ENCODE measurements around the gene TTC32.

Gene TTC32

DNA sequence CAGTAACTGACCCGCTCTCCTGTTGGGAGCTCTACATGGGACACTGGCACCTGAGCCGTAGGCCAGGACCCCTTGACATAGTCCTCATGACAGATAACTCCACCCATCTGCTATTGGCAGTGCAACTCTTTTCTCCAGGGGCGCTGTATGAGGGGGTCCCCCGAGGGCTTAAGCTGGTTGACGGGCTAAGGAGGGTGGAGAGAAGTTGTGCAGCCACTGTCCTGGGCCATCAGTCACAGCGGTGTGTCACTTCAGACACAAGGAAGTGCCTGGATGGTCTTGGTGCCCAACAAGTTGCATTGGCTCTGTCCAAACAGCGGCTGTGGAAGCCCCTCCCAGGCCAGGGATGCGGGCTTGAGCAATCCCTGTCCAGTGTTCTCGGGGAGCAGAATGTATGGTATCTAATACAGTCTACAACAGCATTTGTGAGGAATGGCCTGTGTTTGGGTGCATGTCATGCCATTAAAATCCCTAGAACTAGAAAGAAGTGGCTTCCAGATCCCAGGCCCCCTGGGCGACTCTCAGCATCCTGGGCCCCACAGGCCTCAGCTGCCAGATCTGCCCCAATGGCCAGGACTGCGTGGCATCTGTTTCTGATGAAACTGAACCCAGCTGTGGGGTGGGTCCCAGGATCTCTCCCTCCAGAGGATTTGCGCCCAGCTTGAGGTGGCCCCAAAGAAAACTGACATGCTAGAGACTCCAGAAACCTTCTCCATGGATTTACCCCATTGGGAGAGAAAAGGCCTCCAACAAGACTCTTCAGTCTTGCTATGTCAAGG is 23.3 kb downstream of the TTC32 start:
- DNase-seq (ENCODE audit: low spot score): no peak
- TF ChIP-seq, protein P1, sequence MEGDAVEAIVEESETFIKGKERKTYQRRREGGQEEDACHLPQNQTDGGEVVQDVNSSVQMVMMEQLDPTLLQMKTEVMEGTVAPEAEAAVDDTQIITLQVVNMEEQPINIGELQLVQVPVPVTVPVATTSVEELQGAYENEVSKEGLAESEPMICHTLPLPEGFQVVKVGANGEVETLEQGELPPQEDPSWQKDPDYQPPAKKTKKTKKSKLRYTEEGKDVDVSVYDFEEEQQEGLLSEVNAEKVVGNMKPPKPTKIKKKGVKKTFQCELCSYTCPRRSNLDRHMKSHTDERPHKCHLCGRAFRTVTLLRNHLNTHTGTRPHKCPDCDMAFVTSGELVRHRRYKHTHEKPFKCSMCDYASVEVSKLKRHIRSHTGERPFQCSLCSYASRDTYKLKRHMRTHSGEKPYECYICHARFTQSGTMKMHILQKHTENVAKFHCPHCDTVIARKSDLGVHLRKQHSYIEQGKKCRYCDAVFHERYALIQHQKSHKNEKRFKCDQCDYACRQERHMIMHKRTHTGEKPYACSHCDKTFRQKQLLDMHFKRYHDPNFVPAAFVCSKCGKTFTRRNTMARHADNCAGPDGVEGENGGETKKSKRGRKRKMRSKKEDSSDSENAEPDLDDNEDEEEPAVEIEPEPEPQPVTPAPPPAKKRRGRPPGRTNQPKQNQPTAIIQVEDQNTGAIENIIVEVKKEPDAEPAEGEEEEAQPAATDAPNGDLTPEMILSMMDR (IDR thresholded peaks at IDR 0.05; ENCODE audit: extremely low read depth, insufficient read depth, missing control alignments): no peak
- in situ Hi-C loops (cut with MboI; ENCODE audit: low pct_unique_long_range_greater_than_20kb, low sequenced_read_pairs, unreplicated experiment): no loop called here

GRCh38 chr2:19876751-19877150 is 25.0 kb downstream of the TTC32 start:
- TF ChIP-seq, protein P1 (IDR thresholded peaks at IDR 0.05; ENCODE audit: extremely low read depth, insufficient read depth, missing control alignments): no peak
- no peak for DNase-seq (ENCODE audit: low spot score)
- in situ Hi-C loops (cut with MboI; ENCODE audit: low pct_unique_long_range_greater_than_20kb, low sequenced_read_pairs, unreplicated experiment): no loop called here

GRCh38 chr2:19875280-19875679 is 26.5 kb downstream of the TTC32 start:
- DNase-seq (ENCODE audit: low spot score): no peak
- TF ChIP-seq, protein P1 (IDR thresholded peaks at IDR 0.05; ENCODE audit: extremely low read depth, insufficient read depth, missing control alignments): no peak
- in situ Hi-C loops (cut with MboI; ENCODE audit: low pct_unique_long_range_greater_than_20kb, low sequenced_read_pairs, unreplicated experiment): no loop called here

- DNase-seq (ENCODE audit: low spot score): no peak
- TF ChIP-seq, protein P1 (IDR thresholded peaks at IDR 0.05; ENCODE audit: extremely low read depth, insufficient read depth, missing control alignments): no peak
- in situ Hi-C loops (cut with MboI; ENCODE audit: low pct_unique_long_range_greater_than_20kb, low sequenced_read_pairs, unreplicated experiment): loop anchor here (25.0 kb wide), 2 partner anchors 1112 to 1362 kb away; no protein-coding TSS in a partner anchor
Observed at GRCh38 chr2:19874726-19875125, 27.1 kb downstream of the TTC32 start.

GRCh38 chr2:19873014-19873413 is 28.8 kb downstream of the TTC32 start:
- in situ Hi-C loops (cut with MboI; ENCODE audit: low pct_unique_long_range_greater_than_20kb, low sequenced_read_pairs, unreplicated experiment): loop anchor here (25.0 kb wide), 2 partner anchors 1111 to 1361 kb away; no protein-coding TSS in a partner anchor
- no peak for DNase-seq (ENCODE audit: low spot score)
- TF ChIP-seq, protein P1 (IDR thresholded peaks at IDR 0.05; ENCODE audit: extremely low read depth, insufficient read depth, missing control alignments): no peak

DNA sequence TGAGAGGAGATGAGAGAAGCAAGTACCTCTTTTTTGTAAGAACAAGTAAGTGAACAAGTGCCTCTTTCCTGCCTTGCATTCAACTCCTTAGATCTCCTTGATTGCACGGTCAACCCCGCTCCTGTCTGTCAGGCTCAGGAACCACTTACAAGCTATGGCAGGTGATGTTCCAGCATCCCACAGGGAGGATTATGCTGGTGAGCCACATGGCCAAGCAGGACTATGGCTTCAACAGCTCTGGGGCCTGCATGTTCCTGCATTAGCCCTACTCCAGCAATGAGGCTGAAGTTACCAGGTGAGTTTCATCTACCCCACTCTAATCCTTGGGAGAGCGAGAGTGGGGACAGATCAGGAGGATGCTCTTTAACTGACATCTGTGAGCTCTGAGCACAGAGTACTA is 29.5 kb downstream of the TTC32 start:
- in situ Hi-C loops (cut with MboI; ENCODE audit: low pct_unique_long_range_greater_than_20kb, low sequenced_read_pairs, unreplicated experiment): loop anchor here (25.0 kb wide), 2 partner anchors 1110 to 1360 kb away; no protein-coding TSS in a partner anchor
- TF ChIP-seq, protein P1 (IDR thresholded peaks at IDR 0.05; ENCODE audit: extremely low read depth, insufficient read depth, missing control alignments): no peak
- no peak for DNase-seq (ENCODE audit: low spot score)
